ENCODE measurements around the gene CYSTM1.

Gene CYSTM1

DNA sequence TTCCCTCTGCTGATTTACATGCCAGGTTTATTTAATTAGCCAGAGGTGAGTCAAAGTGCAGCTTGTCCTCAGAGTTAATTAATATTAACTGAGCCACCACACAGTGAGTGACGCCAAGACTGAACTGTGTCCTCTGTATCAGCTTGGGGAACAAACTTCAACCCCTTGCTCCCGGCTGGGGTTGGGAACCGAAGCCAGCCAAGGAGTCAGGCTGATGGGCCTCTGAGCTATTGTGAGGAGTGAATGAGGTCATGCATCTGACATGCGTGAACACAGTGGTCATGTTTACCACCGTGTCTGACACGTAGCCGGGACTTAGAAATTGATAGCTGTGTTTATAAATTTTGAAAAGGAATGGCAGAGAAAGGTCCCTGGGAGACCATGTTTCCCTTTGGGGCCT is 32.1 kb upstream of the CYSTM1 start:
- no peak overlapping the region for H3K4me3 ChIP-seq (ENCODE audit: low read length)
- TF ChIP-seq, protein P1, sequence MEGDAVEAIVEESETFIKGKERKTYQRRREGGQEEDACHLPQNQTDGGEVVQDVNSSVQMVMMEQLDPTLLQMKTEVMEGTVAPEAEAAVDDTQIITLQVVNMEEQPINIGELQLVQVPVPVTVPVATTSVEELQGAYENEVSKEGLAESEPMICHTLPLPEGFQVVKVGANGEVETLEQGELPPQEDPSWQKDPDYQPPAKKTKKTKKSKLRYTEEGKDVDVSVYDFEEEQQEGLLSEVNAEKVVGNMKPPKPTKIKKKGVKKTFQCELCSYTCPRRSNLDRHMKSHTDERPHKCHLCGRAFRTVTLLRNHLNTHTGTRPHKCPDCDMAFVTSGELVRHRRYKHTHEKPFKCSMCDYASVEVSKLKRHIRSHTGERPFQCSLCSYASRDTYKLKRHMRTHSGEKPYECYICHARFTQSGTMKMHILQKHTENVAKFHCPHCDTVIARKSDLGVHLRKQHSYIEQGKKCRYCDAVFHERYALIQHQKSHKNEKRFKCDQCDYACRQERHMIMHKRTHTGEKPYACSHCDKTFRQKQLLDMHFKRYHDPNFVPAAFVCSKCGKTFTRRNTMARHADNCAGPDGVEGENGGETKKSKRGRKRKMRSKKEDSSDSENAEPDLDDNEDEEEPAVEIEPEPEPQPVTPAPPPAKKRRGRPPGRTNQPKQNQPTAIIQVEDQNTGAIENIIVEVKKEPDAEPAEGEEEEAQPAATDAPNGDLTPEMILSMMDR (conservative IDR thresholded peaks at IDR 0.05; ENCODE audit: low read depth, low read length) = no peak
- no peak for DNase-seq (ENCODE audit: low read depth)

DNA sequence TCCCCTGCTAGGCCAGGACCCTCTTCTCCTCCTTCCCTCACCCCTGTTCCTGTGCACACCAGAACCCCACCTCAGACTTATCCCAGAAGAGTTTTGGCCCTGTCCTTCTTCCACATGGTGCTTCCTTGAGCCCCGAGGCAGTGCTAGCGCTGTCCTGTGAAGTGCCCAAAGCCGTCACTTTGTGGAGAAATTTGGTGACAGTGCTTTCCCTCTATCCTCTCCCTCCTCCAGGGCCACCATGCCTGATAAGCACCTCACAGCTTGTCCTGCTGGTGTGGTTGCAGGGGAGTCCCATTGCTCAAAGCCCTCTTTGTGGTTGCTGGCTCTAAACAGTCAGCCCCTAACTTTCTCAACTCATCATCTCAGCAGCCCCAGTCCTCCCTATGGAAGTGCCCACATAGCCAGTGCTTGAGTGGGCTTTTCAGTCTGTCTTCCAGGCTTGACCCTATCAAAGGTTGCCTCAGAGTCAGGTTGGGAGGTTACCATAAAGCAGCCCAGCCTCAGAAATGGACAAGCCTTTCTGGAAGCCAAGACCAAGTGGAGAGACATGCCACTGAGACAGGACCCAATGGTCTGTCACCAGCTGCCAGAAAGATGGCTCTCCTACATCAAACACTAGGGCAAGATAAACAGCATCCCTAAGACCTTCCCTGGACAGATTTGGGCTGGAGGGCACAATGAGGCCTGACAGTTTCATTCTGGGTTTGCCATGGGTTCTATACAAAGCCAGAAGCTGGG is 31.3 kb upstream of the CYSTM1 start:
- DNase-seq (ENCODE audit: low read depth) = no peak
- H3K4me3 ChIP-seq (ENCODE audit: low read length) = no peak overlapping the region
- TF ChIP-seq, protein P1 (conservative IDR thresholded peaks at IDR 0.05; ENCODE audit: low read depth, low read length) = no peak

DNA sequence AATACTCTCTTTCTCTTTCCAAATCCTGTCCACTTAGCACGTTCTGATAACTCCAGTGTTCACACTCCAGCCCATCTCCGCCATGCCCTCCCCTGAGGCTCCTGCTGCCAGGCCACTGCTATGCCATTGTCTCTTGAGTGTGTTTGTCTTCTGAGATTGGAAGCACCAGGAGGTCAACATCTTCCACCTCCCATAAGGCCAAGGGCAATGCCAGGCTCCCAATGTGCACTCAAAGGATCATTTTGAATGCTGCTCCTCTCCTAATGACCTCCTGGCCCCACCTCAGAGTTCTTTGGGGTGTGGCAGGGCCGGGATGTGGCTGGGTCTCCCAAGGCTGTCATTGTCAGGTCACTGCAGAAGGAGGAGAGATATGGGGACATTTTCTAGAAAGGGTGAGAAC is 29.7 kb upstream of the CYSTM1 start:
- TF ChIP-seq, protein P1 (conservative IDR thresholded peaks at IDR 0.05; ENCODE audit: low read depth, low read length) = no peak
- DNase-seq (ENCODE audit: low read depth) = no peak
- no peak overlapping the region for H3K4me3 ChIP-seq (ENCODE audit: low read length)

DNA sequence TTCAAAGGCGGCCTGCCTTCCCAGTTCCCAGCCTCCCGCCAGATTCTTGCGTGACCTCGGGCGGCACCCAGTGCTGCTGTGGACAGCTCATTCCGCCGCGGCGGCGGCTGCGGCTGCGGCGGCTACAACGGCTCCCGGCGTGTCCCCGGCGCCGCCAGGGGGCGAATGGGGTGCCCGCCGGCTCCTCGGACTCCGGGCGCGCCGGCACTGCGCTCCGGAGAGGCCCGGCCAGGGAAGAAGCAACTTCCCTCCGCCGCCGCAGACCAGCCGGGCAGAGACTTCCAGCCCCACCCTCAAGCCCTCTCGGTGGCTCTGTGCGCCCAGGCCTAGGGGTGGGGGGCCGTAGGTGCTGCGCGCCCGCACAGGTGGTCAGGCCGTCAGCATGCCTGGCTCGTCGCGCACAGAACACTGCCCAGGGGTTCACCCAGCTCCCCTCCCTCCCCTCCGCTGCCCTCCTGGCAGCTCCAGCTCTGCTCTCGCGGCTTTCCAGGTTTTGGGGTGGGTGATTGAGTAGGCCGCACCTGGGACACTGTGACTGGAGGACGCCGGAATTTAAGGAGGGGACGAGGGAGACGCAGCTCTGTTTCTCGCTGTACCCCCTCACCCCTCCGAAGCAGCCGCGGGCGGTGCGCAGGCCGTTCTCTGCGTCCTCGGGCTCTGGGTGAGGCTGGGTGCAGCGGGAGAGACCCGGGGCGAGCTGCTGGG is 29.0 kb upstream of the CYSTM1 start:
- DNase-seq (ENCODE audit: low read depth) = no peak
- TF ChIP-seq, protein P1 (conservative IDR thresholded peaks at IDR 0.05; ENCODE audit: low read depth, low read length) = no peak
- peak overlapping the region; percentile 48 for H3K4me3 ChIP-seq (ENCODE audit: low read length)

DNA sequence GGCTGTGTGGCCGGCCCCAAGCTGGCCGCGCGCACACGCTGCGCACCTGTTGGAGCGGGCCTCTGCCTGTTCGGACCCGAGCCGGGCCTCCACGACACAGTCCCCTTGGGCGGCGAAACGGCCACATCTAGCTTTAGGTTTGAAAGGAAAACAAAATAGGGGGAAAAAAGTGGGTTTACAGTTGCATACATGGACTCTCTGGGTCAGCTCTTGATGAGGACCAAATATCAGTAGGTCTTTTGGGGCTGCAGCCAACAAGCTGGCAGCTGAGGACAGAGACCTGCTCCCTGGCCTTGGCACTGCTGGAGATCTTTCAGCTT is 28.5 kb upstream of the CYSTM1 start:
- H3K4me3 ChIP-seq (ENCODE audit: low read length) = no peak overlapping the region
- no peak for DNase-seq (ENCODE audit: low read depth)
- TF ChIP-seq, protein P1 (conservative IDR thresholded peaks at IDR 0.05; ENCODE audit: low read depth, low read length) = no peak

DNA sequence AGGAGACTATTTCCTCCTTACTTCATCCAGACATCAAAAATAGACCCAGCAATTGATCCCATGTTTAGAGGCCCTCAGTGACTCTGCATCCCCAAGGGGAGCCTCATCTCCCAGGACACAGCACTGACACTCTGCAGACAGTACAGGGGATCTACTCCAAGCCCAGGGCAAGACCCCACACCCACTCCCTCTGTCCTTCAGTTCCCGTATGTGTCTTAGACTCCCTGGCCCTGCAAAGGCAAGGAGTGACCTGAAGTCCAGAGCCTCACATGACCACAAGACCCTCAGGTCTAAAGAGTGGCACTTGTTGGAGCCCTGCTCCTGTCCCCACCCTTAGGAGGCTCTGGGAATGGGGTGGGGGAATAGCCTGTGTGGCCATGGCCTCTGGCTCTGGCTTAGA is 27.5 kb upstream of the CYSTM1 start:
- TF ChIP-seq, protein P1 (conservative IDR thresholded peaks at IDR 0.05; ENCODE audit: low read depth, low read length) = no peak
- no peak for DNase-seq (ENCODE audit: low read depth)
- no peak overlapping the region for H3K4me3 ChIP-seq (ENCODE audit: low read length)

DNA sequence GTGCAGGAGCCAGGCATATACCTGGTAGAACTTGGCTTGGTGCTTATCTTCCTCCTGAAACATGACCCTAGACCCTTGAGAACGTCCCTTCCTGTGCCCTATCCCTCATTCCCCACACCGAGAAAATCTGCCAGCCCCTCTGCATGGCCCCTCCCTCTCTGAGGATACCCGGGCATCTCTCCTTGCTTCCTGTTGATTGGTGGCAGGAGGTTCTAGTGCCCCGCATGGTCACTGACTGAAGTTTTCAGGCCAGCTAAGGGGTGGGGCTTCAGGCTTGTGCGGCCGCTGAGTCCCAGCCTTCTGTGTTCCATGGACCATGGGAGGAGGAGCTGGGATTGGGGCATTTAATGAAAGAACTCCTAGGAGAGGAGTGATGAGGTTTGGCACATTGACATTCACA is 26.5 kb upstream of the CYSTM1 start:
- TF ChIP-seq, protein P1 (conservative IDR thresholded peaks at IDR 0.05; ENCODE audit: low read depth, low read length) = peak; percentile 14
- H3K4me3 ChIP-seq (ENCODE audit: low read length) = no peak overlapping the region
- no peak for DNase-seq (ENCODE audit: low read depth)
